ENCODE measurements around the gene GIT2. TPM values are rescaled to one million over a fixed set of nuclear protein-coding genes. Genes with fewer than 3 reads are reported as not detected.
A peak's percentile ranks its signal among the peaks of the same experiment; 100 is the strongest.

The GIT2 gene
- total and polyA plus RNA-seq, 2 of the 8 experiments (the other 6 are each of a cell fraction or from before 2014, with no cell fraction given): 9.6 to 20.7 TPM

GRCh38 chr12:109948368-109948767 lies 47.8 kb downstream of the GIT2 start:
- H3K14ac ChIP-seq (ENCODE audit: insufficient read length): no peak overlapping the region

More at GRCh38 chr12:109948368-109948767, 47.8 kb downstream of the GIT2 start:
- no peak overlapping the region for H2BK15ac ChIP-seq (ENCODE audit: low read length)
- no peak overlapping the region for H3K23ac ChIP-seq (ENCODE audit: insufficient read length)
- no peak overlapping the region for H2BK20ac ChIP-seq (ENCODE audit: low read length)
- no peak overlapping the region for H3K27ac ChIP-seq (ENCODE audit: low read depth, low read length)
- H3K36me3 ChIP-seq (ENCODE audit: control insufficient read depth in 2 of 4, insufficient read depth in 4 of 4, low read length in 3 of 4): peaks cover 3 to 19% (median 9%) of the 10 kb centered on the region in 4 experiments; a peak in 6 of 8 replicates
- no peak overlapping the region for H4K5ac ChIP-seq (ENCODE audit: insufficient read length, low read depth, low read length)
- no peaks in the 10 kb centered on the region for H3K27me3 ChIP-seq (replicated peaks in 1 of 4; ENCODE audit: control insufficient read depth in 3 of 4, extremely low read depth in 1 of 4, insufficient read depth in 3 of 4, low read length in 3 of 4)
- H2BK12ac ChIP-seq (ENCODE audit: low read depth, low read length): no peak overlapping the region
- no peak overlapping the region for H4K91ac ChIP-seq (replicated peaks; ENCODE audit: insufficient read length, low read length)
- peaks cover 7 to 13% (median 10%) of the 10 kb centered on the region in 4 experiments for H3K4me1 ChIP-seq (replicated peaks in 1 of 4; ENCODE audit: control insufficient read depth in 3 of 4, insufficient read depth in 4 of 4, low read length in 3 of 4)
- ChIA-PET POLR2A (ENCODE audit: partially characterized antibody) (no interaction called here), CTCF (ENCODE audit: partially characterized antibody) (interaction anchor here (0.6 to 1.3 kb wide), 2 partner anchors 74 to 483 kb away, joined by 3 read pairs; no protein-coding TSS in a partner anchor)
- H4K8ac ChIP-seq (ENCODE audit: extremely low read depth, insufficient read depth, low read length): no peak overlapping the region; the same call in 1 of the 2 replicates
- no peak for DNase-seq (ENCODE audit: low read depth in 1 of 2, low spot score in 2 of 2)
- H3K56ac ChIP-seq (replicated peaks; ENCODE audit: insufficient read length, low read depth, low read length): no peak overlapping the region
- H3K4me3 ChIP-seq (ENCODE audit: extremely low read depth in 1 of 4, insufficient read depth in 2 of 4, low read depth in 3 of 4, low read length in 4 of 4): no peak overlapping the region
- WGBS, 2 experiments (ENCODE audit: extremely low coverage in 1 of 2, insufficient coverage in 1 of 2, insufficient read length in 1 of 2, insufficient replicate concordance in 2 of 2, low coverage in 1 of 2, low lambda C conversion rate in 2 of 2, missing lambda C conversion rate in 1 of 2): 91% methylated on average over 4 of the region's 4 CpGs; no CpG with 5 or more reads in 1 of the 2 experiments
- H3K4ac ChIP-seq (replicated peaks; ENCODE audit: insufficient read length, low read depth, low read length): no peak overlapping the region
- H3K4me2 ChIP-seq (ENCODE audit: insufficient read depth in 1 of 2, low read depth in 2 of 2, low read length in 2 of 2): no peak overlapping the region
- no peaks in the 10 kb centered on the region for H3K79me1 ChIP-seq (ENCODE audit: low read depth, low read length)
- no peak overlapping the region for H3K9ac ChIP-seq (replicated peaks in 1 of 4; ENCODE audit: extremely low read depth in 1 of 4, low read depth in 3 of 4, low read length in 3 of 4)
- no peaks in the 10 kb centered on the region for H3K9me3 ChIP-seq (ENCODE audit: insufficient read depth in 2 of 2, low read depth in 1 of 2, low read length in 1 of 2)
- 0 out of 2 replicates have a peak, but pooled peaks have one; percentile 26 for TF ChIP-seq KDM1A (IDR thresholded peaks at IDR 0.05; ENCODE audit: borderline replicate concordance, low read length)
- TF ChIP-seq BRCA1 (IDR thresholded peaks at IDR 0.05; ENCODE audit: low read depth, low read length): no peak
- no peak for TF ChIP-seq TCF12 (IDR thresholded peaks at IDR 0.05; ENCODE audit: low read depth, low read length)
- TF ChIP-seq JUN (IDR thresholded peaks at IDR 0.05; ENCODE audit: low read depth, low read length): no peak
- TF ChIP-seq RNF2 (IDR thresholded peaks at IDR 0.05; ENCODE audit: borderline replicate concordance, low read depth, low read length, missing control alignments, poor library complexity, severe bottlenecking): no peak
- no peak overlapping the region for H3K18ac ChIP-seq (ENCODE audit: extremely low read depth, low read length)
- no peaks in the 10 kb centered on the region for H4K20me1 ChIP-seq (replicated peaks in 1 of 2; ENCODE audit: control insufficient read depth in 1 of 2, insufficient read depth in 2 of 2, low read length in 2 of 2)
- no peaks in the 10 kb centered on the region for H3K79me2 ChIP-seq (ENCODE audit: control insufficient read depth in 1 of 2, insufficient read depth in 2 of 2, low read length in 2 of 2)
- H2BK5ac ChIP-seq (ENCODE audit: low read depth, low read length): 0 out of 2 replicates have a peak overlapping the region, but pooled peaks have one; percentile 12
- H2AFZ ChIP-seq (ENCODE audit: low read length): no peak overlapping the region
- no peak for FAIRE-seq
- no peaks in the 10 kb centered on the region for H3K23me2 ChIP-seq (ENCODE audit: low read depth, low read length)
- no peak overlapping the region for H2AK5ac ChIP-seq (ENCODE audit: low read depth, low read length)
- no peak overlapping the region for H2BK120ac ChIP-seq (replicated peaks; ENCODE audit: low read depth, low read length)
